ENCODE measurements around the gene RGS5.

The RGS5 gene

GRCh38 chr1:163178628-163179027, 24.1 kb downstream of the RGS5 start:
- DNase-seq = no peak

- no peak for DNase-seq
Measured at GRCh38 chr1:163176797-163177196, 25.9 kb downstream of the RGS5 start.

DNA sequence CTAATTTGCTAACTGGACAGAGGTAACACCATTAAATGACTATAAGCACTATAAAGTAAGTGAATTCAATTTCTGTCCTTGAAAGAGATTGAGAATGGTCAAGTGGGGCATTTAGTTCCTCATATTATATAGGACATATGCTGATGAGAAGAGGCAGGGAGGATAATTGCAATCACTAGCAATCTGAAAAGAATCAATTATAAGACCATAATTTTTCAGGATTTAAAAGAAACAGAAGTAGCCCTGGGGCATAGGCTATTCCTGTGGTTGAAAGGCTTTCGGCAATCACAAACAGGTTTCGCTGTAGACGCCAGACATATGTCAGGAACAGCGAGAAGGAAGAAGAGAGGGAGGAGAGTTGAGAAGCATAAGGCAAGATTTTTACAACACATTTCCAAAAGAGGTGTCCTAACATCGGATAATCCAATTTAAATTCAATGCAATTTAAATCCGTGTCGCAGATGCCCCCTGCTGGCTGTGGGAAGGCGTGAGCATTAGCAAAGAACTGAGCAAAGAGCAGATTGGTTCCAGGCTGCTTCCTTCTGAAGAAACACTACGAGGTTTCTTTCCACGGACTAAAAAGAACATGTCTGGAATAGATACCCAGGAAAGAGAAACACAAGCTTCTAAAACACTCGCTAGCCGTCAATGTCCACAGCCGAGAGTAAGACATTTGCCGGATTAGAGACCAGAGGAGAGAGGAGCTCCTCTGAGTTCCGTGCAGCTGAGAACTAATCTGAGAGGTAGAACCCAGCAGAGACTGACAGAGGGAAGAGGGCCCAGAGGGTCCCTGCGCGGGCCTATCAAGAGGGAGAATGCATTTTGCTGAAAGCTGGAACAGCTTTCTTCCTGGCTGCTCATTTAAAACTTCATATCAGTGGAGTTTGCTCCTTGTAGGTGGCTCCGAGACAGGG, 27.9 kb downstream of the RGS5 start:
- DNase-seq = peak; percentile 69

DNA sequence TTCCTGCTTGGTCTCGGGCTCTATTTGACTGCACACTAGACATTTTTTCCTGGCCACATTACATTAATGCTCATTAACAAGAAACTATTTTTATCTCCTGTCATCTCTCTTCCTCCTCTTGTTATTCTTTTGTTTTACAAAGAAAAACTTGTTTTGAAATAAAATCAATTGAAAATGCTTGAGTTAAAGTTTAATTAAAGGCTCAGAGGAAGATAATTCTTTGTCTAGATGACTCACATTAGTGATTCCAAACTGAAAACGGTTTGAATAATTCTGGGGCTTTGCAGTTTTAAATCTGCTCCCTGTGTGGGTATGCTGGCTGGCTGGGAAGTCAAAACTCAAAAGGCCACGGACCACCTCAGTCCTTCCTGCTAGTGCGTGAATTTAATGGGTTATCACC, 29.6 kb downstream of the RGS5 start:
- DNase-seq = peak; percentile 20

- DNase-seq = no peak
Measured at GRCh38 chr1:163172596-163172995, 30.1 kb downstream of the RGS5 start.

- peak; percentile 16 for DNase-seq
Measured at GRCh38 chr1:163171826-163172225, 30.9 kb downstream of the RGS5 start.

GRCh38 chr1:163170975-163171676, 31.6 kb downstream of the RGS5 start:
- DNase-seq = peak; percentile 54

- DNase-seq = peak; percentile 62
Measured at GRCh38 chr1:163170331-163170730, 32.4 kb downstream of the RGS5 start.

- DNase-seq = no peak
Measured at GRCh38 chr1:163169553-163169952, 33.2 kb downstream of the RGS5 start.

DNA sequence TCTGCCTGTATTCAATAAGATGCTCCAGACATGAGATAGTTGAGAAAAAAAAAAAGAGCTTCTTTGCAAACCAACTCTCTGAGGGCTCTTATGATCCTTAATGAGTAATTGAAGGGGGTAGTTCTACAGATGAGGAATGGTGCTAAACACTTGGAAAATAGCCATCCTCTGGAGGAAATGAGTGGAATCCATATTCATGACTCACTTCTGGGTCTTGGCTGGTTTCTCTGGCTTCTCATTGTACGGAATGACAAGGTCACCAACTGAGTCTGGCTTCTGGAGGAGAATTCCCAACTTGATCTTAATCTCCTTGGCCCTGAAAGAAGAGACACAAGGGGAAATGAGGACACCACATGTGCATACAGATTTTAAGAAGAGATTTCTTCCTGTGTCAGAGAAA, 34.7 kb downstream of the RGS5 start:
- DNase-seq = peak; percentile 99

DNA sequence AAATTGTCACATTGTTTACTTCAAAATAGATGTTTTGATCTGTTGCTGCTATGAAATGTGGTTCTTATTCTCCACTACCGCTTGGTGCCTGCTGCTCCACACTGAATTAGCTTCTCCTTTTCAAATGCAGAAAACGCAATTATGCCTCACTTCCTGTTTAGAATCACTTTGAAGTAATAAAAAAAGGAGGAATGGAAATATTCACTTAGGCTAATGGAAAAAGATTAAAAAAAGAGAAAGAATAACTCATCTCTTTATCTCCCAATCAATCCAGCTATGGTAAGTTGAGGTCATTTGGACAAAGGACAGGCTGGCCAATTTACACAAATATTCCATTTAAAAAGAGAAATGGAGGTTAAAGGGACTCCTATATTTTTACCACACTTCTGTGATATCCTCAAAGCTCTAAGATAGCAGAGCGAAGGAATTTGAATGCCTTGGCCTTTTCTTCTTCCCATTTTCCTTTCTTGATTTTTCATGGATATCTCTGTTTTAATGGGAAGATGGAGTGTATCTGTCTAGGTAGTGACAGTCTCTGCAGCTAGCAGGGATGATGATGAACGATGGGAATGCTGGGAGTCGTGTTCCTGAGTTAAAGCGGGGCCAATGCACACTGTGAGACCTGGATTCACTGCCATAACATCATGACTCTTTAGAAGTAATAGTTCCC, 35.7 kb downstream of the RGS5 start:
- peak; percentile 45 for DNase-seq

GRCh38 chr1:163165119-163165518, 37.6 kb downstream of the RGS5 start:
- DNase-seq = no peak

- no peak for DNase-seq
Measured at GRCh38 chr1:163163881-163164582, 38.7 kb downstream of the RGS5 start.

DNA sequence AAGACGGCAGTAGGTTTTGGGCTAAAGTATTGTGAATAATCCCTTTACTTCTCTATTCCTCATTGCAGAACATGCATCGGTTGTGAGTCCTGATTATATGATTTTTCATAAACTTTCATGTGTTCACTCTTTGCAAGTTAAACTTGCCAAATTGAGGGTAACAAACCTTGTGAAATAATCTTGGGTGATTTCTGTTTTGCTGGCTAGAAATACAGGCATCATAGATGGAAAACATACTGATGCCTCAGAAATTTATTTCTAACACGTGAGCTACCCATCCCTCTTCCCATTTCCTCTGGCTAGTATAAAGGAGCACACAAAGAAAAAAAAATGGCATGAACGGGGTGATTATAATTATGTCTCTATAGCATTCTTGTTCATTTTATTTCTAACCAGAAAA, 39.6 kb downstream of the RGS5 start:
- no peak for DNase-seq

DNA sequence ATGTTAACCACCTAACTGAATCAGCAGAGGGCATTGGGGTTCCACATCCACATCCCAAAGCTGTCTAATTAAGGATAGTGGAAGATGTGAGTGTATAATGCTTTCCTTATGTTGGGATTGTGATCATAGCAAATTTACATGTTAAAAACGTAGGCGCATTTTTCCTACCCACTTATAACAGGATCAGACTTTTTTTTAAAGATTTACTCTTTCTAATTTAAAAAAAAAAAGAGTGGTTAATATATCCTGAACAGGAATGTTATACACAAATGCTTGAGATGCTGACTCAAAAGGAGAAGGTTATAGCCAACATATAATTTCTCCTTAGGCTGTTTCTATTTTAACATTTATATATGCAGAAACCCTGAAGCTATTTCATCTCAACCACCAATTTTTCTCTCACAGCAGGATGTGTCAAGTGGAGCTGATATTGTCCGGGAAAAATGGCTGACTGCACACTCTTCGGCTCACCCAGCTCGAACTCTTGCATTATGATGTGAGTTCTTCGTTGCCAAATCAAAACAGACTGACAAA, 40.3 kb downstream of the RGS5 start:
- DNase-seq = peak; percentile 90

DNA sequence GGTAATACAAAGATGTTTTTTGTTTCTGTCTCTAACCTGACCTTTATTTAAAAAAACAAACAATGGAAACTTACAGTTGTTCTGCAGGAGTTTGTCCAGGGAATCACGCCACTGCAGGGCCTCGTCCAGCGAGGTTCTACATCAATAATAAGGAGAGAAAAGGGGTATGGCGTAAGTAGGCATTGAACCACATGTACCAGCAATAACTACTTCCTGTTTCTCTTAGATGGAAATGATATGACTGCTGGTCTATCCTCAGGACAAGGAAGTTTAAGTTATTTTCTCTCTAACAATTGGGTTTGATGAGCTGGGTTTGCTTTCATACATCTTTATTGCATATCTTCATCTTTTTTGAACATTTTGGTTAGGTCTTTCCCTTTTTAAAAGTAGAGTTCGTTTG, 40.9 kb downstream of the RGS5 start:
- no peak for DNase-seq

DNA sequence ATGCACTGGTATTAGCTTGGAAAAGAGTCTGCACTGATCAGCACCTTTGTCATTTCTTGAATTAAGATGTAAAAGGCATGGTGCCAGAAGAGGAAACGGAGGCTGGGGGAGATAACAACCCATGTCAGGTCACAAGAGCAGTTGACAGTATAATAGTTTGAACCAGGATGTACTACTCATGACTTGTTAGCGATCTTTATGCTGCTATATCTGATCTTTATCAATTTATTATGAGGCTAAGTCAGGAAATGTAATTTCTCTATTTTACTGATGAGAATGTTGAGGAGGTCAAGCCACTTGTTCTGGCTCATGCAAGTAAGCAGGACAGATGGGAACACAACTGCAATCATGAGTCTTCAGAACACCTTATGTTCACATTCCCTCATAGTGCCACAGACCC, 41.4 kb downstream of the RGS5 start:
- no peak for DNase-seq

GRCh38 chr1:163155606-163156005, 47.1 kb downstream of the RGS5 start:
- DNase-seq = no peak

DNA sequence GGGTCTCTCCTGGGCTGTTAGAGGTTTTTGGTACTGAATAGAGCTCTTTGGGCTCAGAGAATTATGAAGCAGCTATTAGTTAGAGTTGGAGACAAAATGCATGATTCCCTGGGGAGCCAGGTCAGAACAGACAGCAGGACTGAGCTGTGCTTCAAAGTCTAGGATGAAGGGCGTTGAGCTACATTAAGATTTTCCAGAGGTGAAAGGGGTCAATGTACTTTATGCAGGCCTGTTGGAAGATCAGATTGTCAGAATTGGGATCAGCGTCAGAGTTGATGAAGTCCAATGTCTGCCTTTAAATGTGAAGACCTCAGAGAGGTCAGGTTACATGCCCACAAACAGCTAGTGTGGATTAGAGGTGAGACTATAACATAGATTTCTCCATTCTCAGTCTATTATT, 53.8 kb downstream of the RGS5 start:
- no peak for DNase-seq

- DNase-seq = no peak
Measured at GRCh38 chr1:163147019-163147418, 55.7 kb downstream of the RGS5 start.

- DNase-seq = no peak
Measured at GRCh38 chr1:163145435-163145834, 57.3 kb downstream of the RGS5 start.

GRCh38 chr1:163144418-163144817, 58.3 kb downstream of the RGS5 start:
- DNase-seq = no peak

DNA sequence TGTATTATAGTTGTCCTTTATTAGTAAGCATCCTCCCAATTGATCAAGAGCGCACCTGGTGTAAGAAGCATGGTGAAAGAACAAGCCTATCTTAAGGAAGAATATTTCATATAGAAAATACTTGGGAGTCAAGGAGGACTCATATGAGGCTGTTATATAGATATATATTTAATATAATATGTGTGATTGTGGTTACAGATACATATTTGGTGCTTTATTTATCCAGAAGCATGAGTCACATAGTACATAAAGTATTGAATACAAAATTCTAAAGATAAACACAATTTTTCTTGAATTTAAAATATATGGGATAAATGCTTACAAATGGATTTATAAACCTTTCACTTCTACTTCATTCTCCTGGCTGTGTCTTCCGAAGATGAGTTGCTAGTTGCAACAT, 60.6 kb downstream of the RGS5 start:
- no peak for DNase-seq

All from fibroblast of upper back skin (primary cell).